Endothelial cell of umbilical vein (primary cell): Measurements from ENCODE around the gene UBE2Q1. TPM values are rescaled to one million over a fixed set of nuclear protein-coding genes. Genes with fewer than 3 reads are reported as not detected.

Source experiments
- BruUV-seq: library from RNA; stranded (reverse); fragments of 400-500 nt; replicated peaks from 2 replicates; lab custom pipeline; 2021; lab: Mats Ljungman, UMichigan
- CTCF ChIA-PET: fragments of 300-600, 350-600 bp; sonication (Branson Sonifier 250); formaldehyde crosslinking; loops from one replicate; lab custom pipeline; 2021; ENCODE audit warnings: antibody characterized with exemption, inconsistent platforms; lab: Charles Lee
- POLR2A ChIA-PET: fragments of 300-600, 350-600 bp; sonication (Branson Sonifier 250); formaldehyde crosslinking; loops from one replicate; lab custom pipeline; 2021; ENCODE audit warnings: antibody characterized with exemption, inconsistent platforms; lab: Charles Lee
- DNase-seq: peaks from one replicate; pipeline ENCODE4 v3.0.0-alpha.2; 2011; ENCODE audit warnings: low read depth, low spot score
- FAIRE-seq: peaks from 2 replicates; lab custom pipeline; 2011; peaks lifted over from hg19 to GRCh38; lab: Jason Lieb, UNC
- H2AFZ ChIP-seq: 2 replicates; pipeline ENCODE4 v1.6.0; 2012; ENCODE audit warnings: low read depth, low read length, control low read depth, inconsistent platforms
- H3K27ac ChIP-seq: 2 replicates; pipeline ENCODE4 v1.5.1; 2011; ENCODE audit warnings: low read depth, mild to moderate bottlenecking, control low read depth, low read length, moderate library complexity; ENCODE audit not compliant: insufficient read depth
- H3K27me3 ChIP-seq, 2 experiments: 2 replicates each; pipeline versions ENCODE4 v1.6.0 to v1.6.1; 2011; ENCODE audit warnings: low read length in 2 of 2, mixed read lengths in 1 of 2; ENCODE audit not compliant: control insufficient read depth in 2 of 2, insufficient read depth in 2 of 2
- H3K36me3 ChIP-seq, 2 experiments: 2 replicates in 1 of 2; 3 replicates in 1 of 2; pipeline ENCODE4 v1.5.1; 2011; ENCODE audit warnings: low read length in 2 of 2, mild to moderate bottlenecking in 1 of 2, moderate library complexity in 1 of 2; ENCODE audit not compliant: control insufficient read depth in 2 of 2, insufficient read depth in 2 of 2; ENCODE audit errors: extremely low read depth in 1 of 2
- H3K4me1 ChIP-seq: 3 replicates; pipeline ENCODE4 v1.5.1; 2011; ENCODE audit warnings: mild to moderate bottlenecking, low read length; ENCODE audit not compliant: control insufficient read depth, insufficient read depth; ENCODE audit errors: extremely low read depth
- H3K4me2 ChIP-seq: 2 replicates; pipeline ENCODE4 v1.6.1; 2011; ENCODE audit warnings: low read length, control low read depth, mixed read lengths; ENCODE audit not compliant: insufficient read depth
- H3K4me3 ChIP-seq, 3 experiments: fragments of 200-600 bp in 1 of 3; sonication (generic), shearing (Covaris generic) in 1 of 3; replicated peaks in 1 of 3; 2 replicates each; pipeline ENCODE4 v1.5.1; 2011 to 2016; ENCODE audit warnings: control low read depth in 3 of 3, low read length in 3 of 3, mild to moderate bottlenecking in 2 of 3, inconsistent platforms in 1 of 3, low read depth in 1 of 3, moderate library complexity in 1 of 3; ENCODE audit not compliant: insufficient read depth in 1 of 3
- H3K79me2 ChIP-seq: 2 replicates; pipeline ENCODE4 v1.6.0; 2012; ENCODE audit warnings: low read length, inconsistent platforms; ENCODE audit not compliant: control insufficient read depth, insufficient read depth
- H3K9ac ChIP-seq: replicated peaks from 2 replicates; pipeline ENCODE3; 2011; ENCODE audit warnings: low read length, control low read depth; ENCODE audit not compliant: insufficient read depth; ENCODE audit errors: extremely low read depth
- H3K9me1 ChIP-seq: replicated peaks from 3 replicates; pipeline ENCODE4 v1.6.0; 2011; ENCODE audit warnings: mild to moderate bottlenecking, low read length; ENCODE audit not compliant: control insufficient read depth, insufficient read depth; ENCODE audit errors: extremely low read depth
- H3K9me3 ChIP-seq: replicated peaks from 2 replicates; pipeline ENCODE4 v1.5.1; 2012; ENCODE audit warnings: low read length, inconsistent platforms; ENCODE audit not compliant: control insufficient read depth, insufficient read depth
- H4K20me1 ChIP-seq: replicated peaks from 2 replicates; pipeline ENCODE3; 2011; ENCODE audit warnings: mild to moderate bottlenecking, low read length; ENCODE audit not compliant: control insufficient read depth, insufficient read depth; ENCODE audit errors: extremely low read depth
- CTCF ChIP-seq, 2 donors: IDR thresholded peaks; 1 replicate in 1 of 2; 2 replicates in 1 of 2; pipeline ENCODE4 v1.5.1; 2011; ENCODE audit warnings: low read length in 2 of 2, mild to moderate bottlenecking in 2 of 2, moderate library complexity in 2 of 2, control low read depth in 1 of 2, inconsistent platforms in 1 of 2, low read depth in 1 of 2; ENCODE audit not compliant: insufficient read depth in 1 of 2; ENCODE audit errors: extremely low read depth in 1 of 2
- EZH2 ChIP-seq: IDR thresholded peaks from 2 replicates; pipeline ENCODE4 v1.6.1; 2012; ENCODE audit warnings: borderline replicate concordance, low read depth, mild to moderate bottlenecking, moderate library complexity, low read length, inconsistent platforms; ENCODE audit not compliant: severe bottlenecking
- FOS ChIP-seq: IDR thresholded peaks from 2 replicates; pipeline ENCODE4 v1.6.1; 2011; ENCODE audit warnings: mild to moderate bottlenecking, low read length, moderate library complexity, borderline replicate concordance; ENCODE audit not compliant: insufficient read depth
- GATA2 ChIP-seq: IDR thresholded peaks from 2 replicates; pipeline ENCODE4 v1.7.0; 2011; ENCODE audit warnings: low read depth, mild to moderate bottlenecking, moderate library complexity, mixed read lengths, low read length; ENCODE audit not compliant: insufficient read length, insufficient read depth
- JUN ChIP-seq: IDR thresholded peaks from 2 replicates; pipeline ENCODE4 v1.6.1; 2011; ENCODE audit warnings: borderline replicate concordance, low read depth; ENCODE audit not compliant: insufficient read length, insufficient read depth
- MAX ChIP-seq: IDR thresholded peaks from 2 replicates; pipeline ENCODE4 v1.6.1; 2011; ENCODE audit not compliant: insufficient read depth, insufficient read length
- MYC ChIP-seq: IDR thresholded peaks from one replicate; pipeline ENCODE4 v1.6.1; 2011; ENCODE audit warnings: mild to moderate bottlenecking, low read depth, low read length
- POLR2A ChIP-seq: IDR thresholded peaks from 2 replicates; pipeline ENCODE4 v1.6.1; 2012; ENCODE audit warnings: low read depth, mild to moderate bottlenecking, control low read depth, low read length
- POLR2AphosphoS5 ChIP-seq: IDR thresholded peaks from 2 replicates; pipeline ENCODE4 v1.6.1; 2012; ENCODE audit warnings: low read depth, mild to moderate bottlenecking, control low read depth, low read length, moderate library complexity; ENCODE audit not compliant: insufficient read depth
- dilution Hi-C: fragments of 300-500 bp; cut with MboI; formaldehyde crosslinking; loops from one replicate; pipeline ENCODE4 v1.15.0; 2019; ENCODE audit warnings: low sequenced_read_pairs; ENCODE audit not compliant: extremely low pct_ligation_motif_present
- intact Hi-C: fragments of 100-400 bp; cut with micrococcal nuclease; formaldehyde crosslinking; loops from one replicate; pipeline ENCODE4 v1.10.0; 2022
- polyA plus RNA-seq, 4 experiments: library from polyadenylated mRNA; depleted of rRNA in 3 of 4; stranded (reverse) in 3 of 4; unstranded in 1 of 4; fragments of >200 nt; gene quantifications; 2 replicates each; pipeline versions ENCODE4 v1.2.1 to v1.2.3, GENCODE V29; 2011 to 2012; ENCODE audit warnings: missing spikeins in 1 of 4
- total RNA-seq: library from RNA; stranded (reverse); gene quantifications from 2 replicates; pipeline ENCODE4 v1.2.3, GENCODE V29; 2021

The UBE2Q1 gene
- total and polyA plus RNA-seq, 2 donors (not counting 3 experiments of a cell fraction or from before 2014, with no cell fraction given): 16.5 to 85.4 TPM

- no peaks in the 10 kb centered on the region for H4K20me1 ChIP-seq
- H3K36me3 ChIP-seq: peaks cover 11 to 15% of the 10 kb centered on the region in 2 experiments
- H3K4me1 ChIP-seq: peaks cover 26% of the 10 kb centered on the region
- H3K27me3 ChIP-seq: no peaks in the 10 kb centered on the region
- H3K79me2 ChIP-seq: peaks cover 30% of the 10 kb centered on the region
- dilution Hi-C loops: no loop called here
- ChIA-PET CTCF (interaction anchor here (0.6 to 6.2 kb wide), 43 partner anchors 9 to 533 kb away, joined by 3 to 51 read pairs (median 5); partner anchors contain the start of genes ADAR, CHRNB2, EFNA3 and PBXIP1), POLR2A (interaction anchor here (0.5 to 1.0 kb wide), 4 partner anchors 47 to 385 kb away, joined by 3 to 4 read pairs (median 4); no protein-coding TSS in a partner anchor)
- TF ChIP-seq JUN (no peak), FOS (no peak), CTCF (IDR thresholded peaks at IDR 0.05; ENCODE audit: extremely low read depth in 1 of 2, insufficient read depth in 1 of 2, low read depth in 1 of 2, low read length in 2 of 2) (no peak), GATA2 (no peak), EZH2 (no peak), MYC (no peak), MAX (peak; percentile 100), POLR2AphosphoS5 (peak; percentile 65), POLR2A (peak; percentile 57)
- intact Hi-C loops: loop anchor here (1.0 to 5.0 kb wide), 15 partner anchors 25 to 527 kb away; partner anchors contain the start of genes ADAR, KCNN3, PBXIP1 and PMVK
- H3K27ac ChIP-seq: peak overlapping the region; percentile 67
- peak overlapping the region; percentile 60 for H3K9ac ChIP-seq
- no peaks in the 10 kb centered on the region for H3K9me3 ChIP-seq
- H3K4me3 ChIP-seq: peak overlapping the region in 2 of 3 experiments; percentile 56 to 92
- FAIRE-seq (peak; percentile 96), DNase-seq (peak; percentile 99)
- no peaks in the 10 kb centered on the region for H3K9me1 ChIP-seq
- H2AFZ ChIP-seq: peak overlapping the region; percentile 94
- H3K4me2 ChIP-seq: peak overlapping the region; percentile 71
- TSS peak; percentile 91 for BruUV-seq
These were observed 431 bp upstream of the UBE2Q1 start for GRCh38 chr1:154558720-154559465.
